ENCODE data around the gene SLC26A9.

The SLC26A9 gene

DNA sequence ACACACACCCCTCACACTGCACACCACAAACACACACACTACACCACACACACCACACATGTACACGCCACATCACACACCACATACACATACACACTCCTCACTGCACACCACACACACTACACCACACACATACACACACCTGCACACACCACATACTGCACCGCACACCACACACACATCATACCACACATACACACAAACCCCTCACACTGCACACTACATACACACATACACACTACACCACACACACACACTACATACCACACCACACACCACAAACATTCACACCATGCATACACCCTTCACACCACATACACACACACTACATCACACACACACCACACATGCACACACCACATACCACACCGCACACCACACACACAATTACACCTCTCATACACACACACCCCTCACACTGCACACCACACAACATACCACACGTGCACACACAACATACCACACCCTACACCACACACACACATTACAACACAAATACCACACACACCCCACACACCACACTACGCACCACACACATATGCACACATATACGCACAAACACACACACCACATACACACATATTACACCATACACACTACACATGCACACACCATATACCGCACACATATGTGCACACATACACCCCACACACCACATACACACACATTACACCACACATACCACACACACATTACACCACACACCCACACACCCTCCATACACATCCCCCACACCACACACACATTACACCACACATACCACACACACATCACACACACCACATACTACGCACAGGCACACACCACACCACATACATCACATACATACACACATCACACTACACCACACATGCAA, 30.3 kb upstream of the SLC26A9 start:
- DNase-seq: no peak

DNA sequence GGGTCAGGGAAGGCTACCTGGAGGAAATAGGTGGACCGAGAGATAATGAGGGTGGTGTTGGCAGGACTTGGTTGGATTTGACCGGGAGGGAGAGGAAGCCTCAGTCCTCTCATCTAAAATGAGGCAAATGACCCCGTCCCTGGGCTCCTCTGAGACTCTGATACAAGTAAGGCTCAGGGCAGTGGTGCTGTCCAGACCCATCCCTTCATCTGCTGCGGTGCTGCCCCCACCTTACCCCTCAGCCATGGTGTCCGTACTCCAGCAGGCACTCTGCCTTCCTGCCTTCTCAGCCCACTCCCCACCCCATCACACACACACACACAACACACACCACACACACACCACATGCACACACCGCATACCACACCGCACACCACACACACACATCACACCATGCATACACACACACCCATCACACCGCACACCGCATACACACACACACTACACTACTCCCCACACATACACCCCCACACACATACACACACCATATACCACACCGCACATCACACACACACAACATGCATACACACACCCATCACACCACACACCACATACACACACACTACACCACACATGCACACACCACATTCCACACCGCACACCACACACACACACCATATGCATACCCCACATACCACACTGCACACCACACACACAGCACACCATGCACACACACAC, 29.4 kb upstream of the SLC26A9 start:
- no peak for DNase-seq

DNA sequence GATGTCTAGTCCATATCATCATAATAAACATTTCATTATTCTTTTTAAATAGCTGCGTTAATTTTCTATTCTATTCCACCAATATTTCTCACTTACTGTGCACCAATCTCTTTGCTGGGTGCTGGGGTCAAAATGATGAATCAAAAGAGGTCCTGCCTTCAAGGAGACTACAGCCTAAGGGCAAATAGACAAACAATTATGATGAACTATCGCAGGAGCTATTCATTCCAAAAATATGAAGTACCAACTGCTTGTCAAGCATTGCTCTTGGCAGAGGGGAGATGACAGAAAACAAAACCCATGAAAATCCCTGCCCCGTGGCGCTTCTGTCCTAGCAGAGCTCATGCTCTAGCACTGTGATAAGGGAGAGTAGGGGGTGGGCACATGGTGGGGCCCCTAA, 28.8 kb upstream of the SLC26A9 start:
- DNase-seq: no peak

DNA sequence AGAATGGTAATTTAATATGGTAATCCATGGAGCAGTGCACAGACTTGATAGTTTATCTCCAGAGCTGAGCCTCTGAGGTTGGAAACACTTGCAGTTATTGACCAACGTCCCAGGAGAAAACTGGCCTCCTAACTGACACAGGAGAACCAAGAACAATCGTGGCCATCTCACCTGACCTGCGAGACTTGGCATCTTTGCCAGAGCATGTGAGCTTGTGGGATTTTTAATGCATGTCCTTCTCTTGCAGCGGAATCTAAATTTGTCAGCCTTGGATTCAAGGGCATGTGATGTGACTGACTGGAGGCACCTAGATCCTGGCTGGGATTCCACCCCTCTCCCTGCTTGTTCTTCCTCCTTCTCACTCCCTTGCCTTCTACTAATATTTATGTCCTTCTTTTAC, 27.8 kb upstream of the SLC26A9 start:
- DNase-seq: no peak

DNA sequence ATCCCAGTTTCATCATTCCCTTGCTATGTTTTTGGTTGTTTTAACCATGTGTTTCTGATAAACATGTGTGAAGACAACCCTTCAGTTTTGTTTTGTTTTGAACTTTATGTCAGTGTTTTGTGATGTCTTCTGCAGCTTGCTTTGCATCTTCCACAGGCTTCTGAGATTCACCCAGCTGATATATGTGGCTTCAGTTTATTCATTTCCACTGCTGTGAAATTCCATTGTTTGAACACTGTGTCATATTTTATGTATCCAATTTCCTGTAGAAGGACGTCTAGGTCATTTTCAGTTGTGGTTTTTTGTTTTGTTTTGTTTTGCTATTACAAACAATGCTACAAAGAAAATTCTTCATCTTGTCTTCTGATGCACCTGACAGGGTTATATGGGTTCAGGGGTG, 27.2 kb upstream of the SLC26A9 start:
- DNase-seq: no peak

DNA sequence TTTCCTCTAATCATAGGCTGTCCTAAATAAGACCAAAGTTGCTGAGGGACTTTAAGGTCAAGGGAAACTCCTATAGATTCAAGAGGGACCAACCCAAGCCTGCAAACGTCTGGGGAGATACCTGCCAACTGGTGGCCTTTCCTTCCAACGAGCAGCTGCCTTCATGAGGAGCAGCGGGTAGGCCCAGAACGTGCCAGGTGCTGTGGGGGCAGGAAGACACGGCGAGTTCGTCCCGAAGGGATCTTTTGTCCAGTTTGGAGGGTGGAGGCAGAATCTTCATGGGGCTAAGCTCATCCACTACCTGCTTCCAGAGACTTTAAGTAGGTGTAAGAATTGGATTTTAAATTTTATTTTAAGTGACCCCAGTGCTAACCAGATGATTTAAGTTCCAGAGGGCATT, 26.0 kb upstream of the SLC26A9 start:
- DNase-seq: no peak

DNA sequence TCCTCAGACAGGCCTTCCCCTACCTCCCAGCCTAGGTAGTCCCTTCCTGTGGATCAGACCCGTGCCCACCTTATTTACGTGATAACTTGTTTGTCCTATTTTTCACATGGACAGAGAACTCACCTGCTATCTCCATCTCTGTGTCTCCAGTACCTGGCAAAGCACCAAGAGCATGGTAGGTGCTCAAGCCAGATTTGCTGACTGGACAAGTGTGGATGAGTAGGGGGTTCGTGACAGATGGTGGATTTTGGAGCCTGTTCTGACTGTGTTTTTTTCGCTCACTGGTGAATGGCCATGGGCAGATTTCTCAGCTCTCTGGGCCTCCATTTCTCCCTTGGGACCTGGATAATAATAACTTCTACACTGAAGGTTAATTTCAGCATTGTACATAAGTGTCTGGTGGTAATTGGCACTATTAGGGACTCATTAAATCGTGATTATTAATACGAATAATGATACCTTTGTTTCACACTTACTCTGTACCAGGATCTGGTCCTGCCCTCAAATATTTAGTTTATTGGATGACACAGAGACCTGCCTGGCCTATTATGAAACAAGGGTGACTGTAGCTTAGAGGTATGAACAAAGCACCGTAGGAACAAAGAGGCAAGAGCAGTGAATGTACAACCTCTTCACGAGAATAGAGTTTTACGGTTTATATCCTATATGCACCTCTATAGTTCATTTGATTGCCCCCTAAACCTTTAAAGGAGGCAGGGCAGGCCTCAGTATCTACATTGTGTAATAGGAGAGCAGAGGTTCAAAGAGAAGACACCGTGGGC, 24.5 kb upstream of the SLC26A9 start:
- DNase-seq: no peak

DNA sequence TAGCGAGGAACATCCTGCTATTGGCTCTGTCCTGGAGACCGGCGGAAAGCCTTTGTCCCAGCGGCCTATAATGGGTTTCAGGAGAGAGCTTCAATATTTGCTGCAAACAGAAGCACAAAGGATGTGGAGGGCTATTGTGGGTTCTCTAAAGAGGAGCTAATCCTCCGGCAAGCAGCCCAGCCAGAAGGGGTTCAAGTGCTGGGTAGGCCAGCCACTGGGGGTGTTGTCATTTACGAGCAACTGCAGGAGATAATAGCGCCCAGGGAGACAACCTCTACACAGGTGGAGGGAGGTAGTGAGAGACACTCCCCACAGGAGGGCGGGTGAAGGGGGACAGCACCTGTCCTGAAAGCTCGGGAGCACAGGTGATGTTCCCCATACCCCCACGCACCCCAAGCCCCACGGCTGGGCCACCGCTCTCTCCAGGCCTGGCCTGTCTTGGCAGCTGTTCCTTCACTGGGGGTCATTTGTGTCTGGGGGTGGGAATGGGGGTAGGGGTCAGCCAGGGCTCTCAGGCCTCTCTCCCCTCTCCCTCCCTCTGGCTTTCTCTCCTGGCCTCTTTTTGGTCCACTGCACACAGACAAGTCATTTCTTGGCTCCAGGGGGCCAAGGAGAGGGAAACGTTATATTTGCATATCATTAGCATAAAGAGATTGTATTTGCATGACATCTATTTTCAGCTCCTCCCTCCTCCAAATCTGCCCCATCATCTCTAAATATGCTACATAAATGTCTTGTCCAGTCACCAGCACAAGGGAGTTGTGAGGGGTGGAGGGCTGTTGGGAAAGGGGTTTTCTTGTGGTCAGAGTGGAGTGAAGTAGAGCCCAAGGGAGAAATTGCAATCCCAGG, 22.0 kb upstream of the SLC26A9 start:
- DNase-seq: peak in 1 of 58 donors; percentile 18

DNA sequence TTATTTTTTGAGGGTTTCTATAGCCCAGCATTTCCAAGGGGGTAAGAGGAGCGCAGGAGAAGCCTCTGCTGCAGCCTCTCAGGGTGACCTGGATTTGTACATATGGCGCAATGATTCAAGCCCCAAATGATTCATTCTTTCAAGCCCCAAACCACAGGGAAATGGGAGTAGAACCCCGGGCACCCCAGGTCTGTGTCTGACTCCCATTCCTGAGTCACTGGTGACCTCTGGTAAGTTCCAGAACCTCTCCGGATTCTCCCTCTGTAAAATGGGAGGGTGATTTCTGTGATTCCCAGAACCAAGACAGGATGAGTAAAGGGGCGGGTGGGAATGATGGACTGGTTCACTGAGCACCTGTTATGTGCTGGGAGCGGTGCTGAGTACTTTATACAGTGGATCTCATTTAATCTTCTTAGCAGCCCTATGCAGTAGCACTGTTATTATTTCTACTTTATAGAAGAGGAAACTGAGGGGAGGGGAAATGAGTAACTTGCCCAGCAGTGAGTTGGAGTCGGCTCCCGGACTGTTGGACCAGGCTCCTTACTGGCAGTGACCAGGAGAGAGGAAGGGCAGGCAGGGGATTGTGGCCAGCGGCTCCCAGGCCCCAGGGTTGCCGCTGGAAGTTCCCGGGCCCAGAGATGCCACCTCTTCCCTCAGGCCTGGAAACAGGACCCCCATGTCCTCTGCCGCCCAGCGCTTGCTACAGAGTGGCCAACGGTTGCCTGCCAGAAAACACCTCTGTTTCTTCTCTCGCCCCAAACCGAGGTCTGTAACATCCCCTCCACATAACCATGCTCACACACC, 20.3 kb upstream of the SLC26A9 start:
- DNase-seq: no peak

DNA sequence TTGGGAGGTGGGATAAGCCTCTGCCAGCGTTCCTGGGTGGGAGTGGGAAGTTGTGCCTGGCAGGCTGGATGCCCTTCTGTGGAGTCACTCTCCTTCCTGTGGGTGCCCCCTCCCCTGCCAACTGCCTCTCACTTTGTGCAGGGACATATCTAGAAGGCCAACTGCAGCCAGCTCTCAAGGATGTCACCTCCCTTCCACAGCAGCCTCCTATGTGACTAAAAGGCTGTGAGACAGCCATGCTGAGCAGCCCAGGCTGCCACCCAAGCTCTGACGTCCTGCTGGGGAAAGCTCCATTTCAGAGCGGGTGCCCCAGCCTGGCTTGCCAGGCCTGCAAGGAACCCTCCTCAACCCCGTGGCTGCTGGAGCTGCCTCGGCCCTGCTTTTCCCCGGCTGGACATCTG, 19.6 kb upstream of the SLC26A9 start:
- no peak for DNase-seq

DNA sequence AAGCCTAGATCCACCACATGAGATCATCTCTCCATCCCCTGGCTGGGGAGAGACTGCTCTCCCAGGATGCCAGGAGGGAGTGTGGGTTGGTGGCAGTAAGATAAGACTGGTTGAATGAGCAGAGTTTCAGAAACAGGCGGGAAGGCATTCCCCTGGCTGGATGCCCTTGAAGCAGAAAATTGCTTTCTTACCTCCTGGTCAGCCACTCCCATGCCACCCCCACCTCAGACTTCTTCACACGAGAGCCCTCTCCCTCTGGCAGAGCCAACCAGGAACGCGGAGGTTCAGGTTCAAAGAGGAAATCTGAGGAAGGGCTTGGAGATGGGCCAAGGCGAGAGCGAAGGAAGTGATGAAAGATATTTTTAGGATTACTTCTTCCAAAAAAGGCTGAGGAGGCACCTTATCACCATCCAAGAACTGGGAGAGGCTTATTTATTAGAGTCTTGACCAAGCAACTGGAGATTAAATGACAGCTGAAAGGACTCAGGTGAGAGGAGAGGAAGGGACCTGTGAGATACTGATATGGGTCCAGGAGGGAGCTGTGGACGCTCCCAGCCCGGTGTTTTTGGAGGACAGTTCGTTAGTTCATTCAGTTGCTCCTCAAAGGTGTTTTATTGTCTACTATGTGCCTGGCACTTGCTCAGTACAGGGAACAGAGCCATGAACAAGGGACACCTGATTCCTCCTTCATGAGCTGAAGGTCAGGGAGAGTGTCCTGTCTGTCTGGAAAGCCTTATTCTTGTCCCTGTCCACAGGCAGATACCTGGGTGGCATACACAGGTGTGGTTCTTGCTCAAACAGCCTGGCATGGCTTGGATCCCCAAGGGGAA, 18.9 kb upstream of the SLC26A9 start:
- no peak for DNase-seq

DNA sequence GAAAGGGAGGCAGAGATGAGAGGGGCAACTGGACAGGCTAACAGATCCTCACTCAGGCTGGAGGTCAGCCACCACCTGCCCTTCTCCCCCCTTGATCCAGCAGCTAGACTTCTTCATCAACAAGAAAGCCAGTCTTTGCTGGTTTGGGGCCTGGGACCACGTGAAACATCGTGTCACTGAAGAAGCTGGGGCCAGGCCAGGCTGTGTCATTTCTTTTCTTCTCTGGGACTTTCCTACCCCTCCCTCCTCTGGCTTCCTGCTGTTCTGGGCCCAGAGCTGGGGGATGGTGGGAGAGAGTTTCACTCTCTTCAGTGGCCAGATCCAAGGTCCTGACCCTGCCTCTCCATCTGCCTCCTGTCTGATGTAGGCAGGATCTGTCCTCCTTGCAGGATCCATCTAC, 18.1 kb upstream of the SLC26A9 start:
- DNase-seq: peak in 10 of 58 donors; percentile 7 to 48 (median 26)

DNA sequence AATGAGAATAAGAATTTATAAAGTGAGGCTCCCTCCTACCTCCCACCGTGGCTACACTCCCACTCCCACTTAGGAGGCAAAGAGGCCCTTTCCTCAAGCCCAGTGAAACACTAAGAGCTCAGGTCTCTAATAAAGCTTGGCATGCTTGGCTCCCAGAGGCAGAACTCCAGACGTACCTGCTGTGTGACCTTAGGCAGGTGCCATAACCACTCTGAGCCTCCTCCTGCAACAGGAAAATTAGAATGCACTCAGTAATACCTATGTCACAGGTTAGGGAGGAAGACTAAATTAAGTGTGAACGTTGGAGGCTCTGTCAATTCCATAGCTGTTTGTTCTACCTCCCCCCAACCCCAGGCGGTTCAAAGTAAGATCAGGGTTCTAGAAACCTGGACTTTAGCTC, 16.5 kb upstream of the SLC26A9 start:
- no peak for DNase-seq

DNA sequence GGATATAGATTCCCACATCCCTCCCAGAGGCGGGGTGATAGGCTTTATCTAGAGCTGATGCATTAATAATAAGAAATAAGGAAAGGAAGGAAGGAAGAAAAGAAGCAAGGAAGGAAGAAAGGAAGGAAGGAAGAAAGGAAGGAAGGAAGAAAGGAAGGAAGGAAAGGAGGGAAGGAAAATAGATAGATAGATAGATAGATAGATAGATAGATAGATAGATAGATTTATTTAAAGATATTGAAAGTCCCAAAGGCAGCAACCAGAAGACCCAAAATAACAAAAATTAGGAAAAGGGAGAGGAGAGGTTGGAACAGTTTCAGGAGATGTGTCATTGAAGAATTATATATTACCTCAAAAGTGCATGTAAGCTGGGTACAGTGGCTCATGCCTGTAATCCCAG, 12.2 kb upstream of the SLC26A9 start:
- DNase-seq: no peak

DNA sequence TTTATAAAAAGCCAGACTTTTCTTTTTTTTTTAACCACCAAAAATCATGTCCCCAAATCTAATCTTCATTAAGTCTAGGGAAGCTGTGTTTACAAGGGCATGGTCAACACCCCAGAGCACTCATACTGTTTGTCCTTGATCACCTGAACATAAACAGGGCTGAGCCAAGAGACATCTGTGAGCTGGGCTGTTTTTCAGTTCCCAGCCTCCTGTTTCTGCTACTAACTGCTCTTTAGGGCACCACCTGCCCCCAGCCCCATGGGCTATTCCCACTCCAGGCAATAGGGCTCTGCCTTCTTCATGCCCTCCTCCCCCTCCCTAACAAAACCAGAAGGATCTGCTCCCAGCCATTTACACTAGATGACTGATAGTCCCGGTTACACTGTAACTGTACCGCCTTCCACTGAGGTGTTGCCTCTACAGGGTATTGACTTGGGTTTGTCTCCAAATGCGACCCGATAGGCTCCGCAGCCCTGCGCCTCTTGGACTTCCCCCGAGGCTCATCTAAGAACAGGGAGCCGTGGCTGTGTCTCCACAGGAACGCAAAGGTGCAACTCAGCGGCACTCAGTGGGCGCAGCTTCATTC, 11.7 kb upstream of the SLC26A9 start:
- no peak for DNase-seq

DNA sequence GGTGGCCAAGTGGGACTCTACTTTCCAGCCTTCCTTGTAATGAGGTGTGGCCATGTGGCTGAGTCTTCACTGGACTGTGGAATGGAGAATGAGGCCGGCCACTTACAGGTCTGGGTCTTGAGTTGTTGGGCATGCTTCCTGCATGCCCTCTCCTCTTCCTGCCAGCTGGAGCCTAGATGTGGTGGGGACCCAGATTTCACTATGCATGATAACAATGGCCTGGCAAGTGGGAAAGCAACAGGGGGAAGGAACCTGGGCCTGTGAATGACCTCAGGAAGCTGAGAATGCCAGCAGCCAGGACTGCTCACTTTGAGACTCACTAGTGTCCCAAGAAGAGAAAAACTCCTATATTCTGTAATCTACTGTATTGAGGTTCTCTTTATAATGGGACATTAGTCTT, 8.5 kb upstream of the SLC26A9 start:
- DNase-seq: no peak

DNA sequence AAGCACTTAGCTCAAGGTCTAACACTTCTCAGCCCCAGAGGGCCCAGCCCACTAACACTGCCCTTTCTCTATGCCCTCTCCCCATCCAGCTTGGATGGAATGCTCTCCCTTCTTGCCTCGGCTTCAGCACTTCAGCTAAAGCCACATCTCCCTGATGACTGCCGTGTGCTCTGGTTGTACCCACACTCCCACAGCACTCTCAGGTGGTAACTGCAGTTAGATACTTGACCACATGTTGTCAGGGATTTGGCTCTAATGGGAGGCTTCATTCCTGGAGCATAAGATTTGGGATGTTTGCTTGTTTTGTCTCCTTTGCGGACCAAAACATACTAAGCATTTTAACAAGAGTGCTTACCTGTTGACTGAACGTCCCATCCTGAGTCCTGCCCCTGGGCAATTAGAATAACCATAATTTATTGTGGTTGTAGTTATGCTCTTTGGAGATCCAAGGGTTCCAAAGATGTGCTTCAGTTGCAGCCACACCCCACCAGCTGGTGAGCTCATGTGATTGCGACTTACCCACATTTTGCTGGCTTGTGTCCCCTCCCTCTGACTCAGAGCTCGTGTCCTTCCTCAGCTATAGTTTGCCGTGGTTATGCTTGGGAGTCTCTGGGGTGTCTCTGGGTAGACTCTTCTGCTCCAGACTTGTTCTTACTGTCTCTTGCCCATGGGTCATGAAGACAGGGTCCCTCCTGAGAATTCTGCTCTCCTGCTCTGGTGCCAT, 7.7 kb upstream of the SLC26A9 start:
- no peak for DNase-seq

DNA sequence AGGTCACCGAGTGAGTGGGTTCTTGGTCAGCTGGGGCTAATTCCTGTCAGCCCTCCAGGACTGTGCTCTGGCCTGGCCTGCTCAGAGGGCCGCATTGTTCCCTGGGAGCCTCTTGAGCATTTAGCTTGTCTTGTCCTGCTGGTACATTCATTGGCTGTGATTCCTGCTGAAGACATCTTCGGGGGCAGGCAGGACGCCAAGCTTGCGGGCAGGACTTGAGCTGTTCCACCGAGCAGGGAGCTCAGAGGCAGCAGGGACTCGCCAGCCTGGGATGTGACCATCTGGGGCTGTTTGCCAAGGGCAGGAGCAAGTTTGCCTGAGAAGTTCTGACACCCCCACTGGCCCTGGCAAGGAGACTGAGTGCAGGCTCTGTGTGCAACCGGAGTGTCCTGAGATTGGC, 7.0 kb upstream of the SLC26A9 start:
- DNase-seq: peak in 51 of 58 donors; percentile 13 to 84 (median 47)
